GM19455 (cell line): ENCODE results near the gene CADM2.
"Not testable (repeated sequence)": the region's sequence is repeated elsewhere in the genome, so short reads cannot be mapped to it uniquely, and the experiment has no call there.

Source experiments
- ATAC-seq: cut with Tn5 transposase; IDR thresholded peaks from one replicate; pipeline ENCODE4 v1.9.1; 2021; ENCODE audit not compliant: unreplicated experiment

Gene CADM2

GRCh38 chr3:85074003-85074402 is 115.2 kb downstream of the CADM2 start:
- no peak for ATAC-seq

- ATAC-seq: no peak
Observed at GRCh38 chr3:85075663-85076062, 116.9 kb downstream of the CADM2 start.

- ATAC-seq: no peak
Observed at GRCh38 chr3:85077018-85077417, 118.2 kb downstream of the CADM2 start.

GRCh38 chr3:85081191-85081906 is 122.6 kb downstream of the CADM2 start:
- no peak for ATAC-seq

- ATAC-seq: no peak
Observed at GRCh38 chr3:85090495-85090894, 131.7 kb downstream of the CADM2 start.

GRCh38 chr3:85100316-85100715 is 141.5 kb downstream of the CADM2 start:
- ATAC-seq: no peak

GRCh38 chr3:85102781-85103180 is 144.0 kb downstream of the CADM2 start:
- no peak for ATAC-seq

- no peak for ATAC-seq
Observed at GRCh38 chr3:85110393-85110792, 151.6 kb downstream of the CADM2 start.

- ATAC-seq: no peak
Observed at GRCh38 chr3:85120879-85121278, 162.1 kb downstream of the CADM2 start.

- ATAC-seq: not testable (repeated sequence)
Observed at GRCh38 chr3:85132864-85133263, 174.1 kb downstream of the CADM2 start.

GRCh38 chr3:85133691-85134420 is 175.1 kb downstream of the CADM2 start:
- not testable (repeated sequence) for ATAC-seq

GRCh38 chr3:85142626-85143025 is 183.8 kb downstream of the CADM2 start:
- no peak for ATAC-seq

- no peak for ATAC-seq
Observed at GRCh38 chr3:85148036-85148435, 189.2 kb downstream of the CADM2 start.

GRCh38 chr3:85151555-85151954 is 192.8 kb downstream of the CADM2 start:
- ATAC-seq: no peak

- not testable (repeated sequence) for ATAC-seq
Observed at GRCh38 chr3:85153279-85153678, 194.5 kb downstream of the CADM2 start.

- ATAC-seq: no peak
Observed at GRCh38 chr3:85159376-85159775, 200.6 kb downstream of the CADM2 start.

- no peak for ATAC-seq
Observed at GRCh38 chr3:85161544-85161943, 202.8 kb downstream of the CADM2 start.

- ATAC-seq: no peak
Observed at GRCh38 chr3:85162905-85163304, 204.1 kb downstream of the CADM2 start.

GRCh38 chr3:85164436-85164835 is 205.6 kb downstream of the CADM2 start:
- ATAC-seq: no peak

- ATAC-seq: no peak
Observed at GRCh38 chr3:85167576-85167975, 208.8 kb downstream of the CADM2 start.

- no peak for ATAC-seq
Observed at GRCh38 chr3:85170646-85171045, 211.9 kb downstream of the CADM2 start.

- no peak for ATAC-seq
Observed at GRCh38 chr3:85171976-85172375, 213.2 kb downstream of the CADM2 start.
